Activated B cell treated with CpG ODN at 0.5 μM for 24 hours (primary cell): Measurements from ENCODE around the gene STK26. TPM values are rescaled to one million over a fixed set of nuclear protein-coding genes. Genes with fewer than 3 reads are reported as not detected.

Source experiments
- ATAC-seq: fragments of 200-7000 bp; cut with Tn5 transposase; one replicate; pipeline ENCODE4 v1.10.0; 2021; ENCODE audit warnings: low read depth, mild to moderate bottlenecking, moderate library complexity
- CTCF ChIA-PET: fragments of 350-600 bp; sonication (Branson Sonifier 250); formaldehyde crosslinking; loops from one replicate; lab custom pipeline; 2021; ENCODE audit warnings: antibody characterized with exemption; lab: Charles Lee
- POLR2A ChIA-PET: fragments of 350-600 bp; sonication (Branson Sonifier 250); formaldehyde crosslinking; loops from one replicate; lab custom pipeline; 2021; ENCODE audit warnings: antibody characterized with exemption; lab: Charles Lee
- DNase-seq: peaks from one replicate; pipeline ENCODE4 v3.0.0; 2022
- H3K27ac Mint-ChIP-seq: one replicate; pipeline ENCODE4 v1.8.0; 2020; ENCODE audit warnings: mixed read lengths
- H3K27me3 Mint-ChIP-seq: one replicate; pipeline ENCODE4 v1.8.0; 2021; ENCODE audit warnings: mixed read lengths
- H3K36me3 Mint-ChIP-seq: one replicate; pipeline ENCODE4 v1.8.0; 2021; ENCODE audit warnings: low read depth, mixed read lengths
- H3K4me1 Mint-ChIP-seq: one replicate; pipeline ENCODE4 v1.8.0; 2021; ENCODE audit warnings: mixed read lengths
- H3K4me3 Mint-ChIP-seq: one replicate; pipeline ENCODE4 v1.8.0; 2020; ENCODE audit warnings: mild to moderate bottlenecking, mixed read lengths
- H3K9me3 Mint-ChIP-seq: one replicate; pipeline ENCODE4 v1.8.0; 2020; ENCODE audit warnings: mixed read lengths
- CTCF ChIP-seq: fragments of 200-600 bp; IDR thresholded peaks from one replicate; pipeline ENCODE4 v1.8.0; 2022; ENCODE audit warnings: antibody characterized with exemption, mild to moderate bottlenecking
- intact Hi-C: fragments of 100-400 bp; cut with micrococcal nuclease; formaldehyde crosslinking; loops from one replicate; pipeline ENCODE4 v1.15.1; 2024
- total RNA-seq: library from RNA; stranded (reverse); gene quantifications from 2 replicates; pipeline ENCODE4 v1.2.3, GENCODE V29; 2022

The STK26 gene
- total RNA-seq, 1 donor from 2014 or later = 19.9 TPM

GRCh38 chrX:132118358-132118757 lies 95.3 kb downstream of the STK26 start:
- H3K27me3 Mint-ChIP-seq = no peaks in the 10 kb centered on the region
- no peak overlapping the region for H3K4me3 Mint-ChIP-seq
- CTCF ChIA-PET = no interaction called here
- no peak for ATAC-seq
- H3K9me3 Mint-ChIP-seq = no peaks in the 10 kb centered on the region
- no peak for DNase-seq
- POLR2A ChIA-PET = no interaction called here
- intact Hi-C loops = no loop called here
- no peaks in the 10 kb centered on the region for H3K4me1 Mint-ChIP-seq
- no peak for TF ChIP-seq CTCF
- no peaks in the 10 kb centered on the region for H3K36me3 Mint-ChIP-seq
- H3K27ac Mint-ChIP-seq = no peak overlapping the region

GRCh38 chrX:132119283-132119682 lies 96.2 kb downstream of the STK26 start:
- DNase-seq (no peak), ATAC-seq (no peak)
- no peak for TF ChIP-seq CTCF
- CTCF ChIA-PET = no interaction called here
- POLR2A ChIA-PET = no interaction called here
- Mint-ChIP-seq H3K27ac (no peak overlapping the region), H3K9me3 (no peaks in the 10 kb centered on the region), H3K4me1 (no peaks in the 10 kb centered on the region), H3K4me3 (no peak overlapping the region), H3K27me3 (no peaks in the 10 kb centered on the region), H3K36me3 (no peaks in the 10 kb centered on the region)
- intact Hi-C loops = no loop called here

- ATAC-seq (no peak), DNase-seq (no peak)
- intact Hi-C loops = no loop called here
- POLR2A ChIA-PET = no interaction called here
- TF ChIP-seq CTCF = no peak
- Mint-ChIP-seq H3K9me3 (no peaks in the 10 kb centered on the region), H3K36me3 (no peaks in the 10 kb centered on the region), H3K4me3 (no peak overlapping the region), H3K4me1 (no peaks in the 10 kb centered on the region), H3K27me3 (no peaks in the 10 kb centered on the region), H3K27ac (no peak overlapping the region)
- CTCF ChIA-PET = no interaction called here
Observed at GRCh38 chrX:132119821-132120515, 96.9 kb downstream of the STK26 start.

- Mint-ChIP-seq H3K4me3 (no peak overlapping the region), H3K4me1 (no peaks in the 10 kb centered on the region), H3K9me3 (no peaks in the 10 kb centered on the region), H3K36me3 (no peaks in the 10 kb centered on the region), H3K27ac (no peak overlapping the region), H3K27me3 (no peaks in the 10 kb centered on the region)
- POLR2A ChIA-PET = no interaction called here
- no peak for DNase-seq
- intact Hi-C loops = no loop called here
- CTCF ChIA-PET = no interaction called here
- ATAC-seq = no peak
- no peak for TF ChIP-seq CTCF
Observed at GRCh38 chrX:132120913-132121312, 97.8 kb downstream of the STK26 start.

Other genes with a start within 250 kb of the STK26 start
- gene FRMD7, start 104.7 kb downstream of the STK26 start, total RNA-seq = not detected in 2 replicates
- 43.8 and 49.8 TPM in 2 replicates for gene RAP2C, start 196.1 kb downstream of the STK26 start, total RNA-seq